GM21381 (cell line): Measurements from ENCODE around the gene UQCC3.
A peak's percentile ranks its signal among the peaks of the same experiment; 100 is the strongest.
"Not testable (repeated sequence)": the region's sequence is repeated elsewhere in the genome, so short reads cannot be mapped to it uniquely, and the experiment has no call there.

Experiments used
- ATAC-seq: cut with Tn5 transposase; IDR thresholded peaks from one replicate; pipeline ENCODE4 v1.9.1; 2021; ENCODE audit warnings: mild to moderate bottlenecking, moderate library complexity; ENCODE audit not compliant: unreplicated experiment

The UQCC3 gene

GRCh38 chr11:62665599-62666258 is 5.7 kb upstream of the UQCC3 start:
- peak; percentile 13 for ATAC-seq

GRCh38 chr11:62666259-62666926 is 5.1 kb upstream of the UQCC3 start:
- no peak for ATAC-seq

DNA sequence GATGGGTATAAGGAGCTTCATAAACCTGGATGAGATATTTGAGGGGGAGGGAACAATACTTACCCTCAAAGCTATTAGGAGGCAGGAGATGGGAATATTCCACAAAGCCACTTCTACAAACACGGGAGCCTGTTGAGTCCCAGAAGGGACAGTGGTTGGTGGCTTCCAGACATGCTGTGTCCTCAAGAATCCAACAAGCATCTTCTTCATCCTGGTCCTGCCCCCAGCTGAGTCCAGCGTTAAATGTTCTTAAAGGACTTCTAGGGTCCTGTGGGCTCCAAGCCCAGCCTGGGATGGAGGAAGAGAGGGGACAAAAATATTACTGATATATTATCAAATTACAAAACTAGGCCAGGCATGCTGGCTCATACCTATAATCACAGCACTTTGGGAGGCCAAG is 4.0 kb upstream of the UQCC3 start:
- ATAC-seq: no peak

GRCh38 chr11:62669420-62670161 is 1.9 kb upstream of the UQCC3 start:
- ATAC-seq: no peak

DNA sequence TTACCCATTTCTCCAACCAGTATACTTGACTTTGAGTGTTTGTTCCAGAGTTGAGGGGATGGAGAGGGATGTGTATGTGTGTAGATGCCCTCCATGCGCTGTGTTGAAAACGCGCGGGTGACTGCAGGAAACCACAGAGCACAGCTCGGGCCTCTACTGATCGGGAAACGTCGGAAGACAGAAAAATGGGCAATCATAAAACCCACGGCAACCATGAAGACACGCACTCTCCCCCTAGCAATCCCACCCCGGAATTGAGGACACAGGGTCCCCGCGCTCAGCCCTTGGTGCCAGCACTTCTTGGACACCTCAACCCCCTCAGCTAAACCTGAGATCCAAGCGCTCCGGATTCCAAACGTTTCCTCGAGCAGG is 251 bp upstream of the UQCC3 start:
- peak; percentile 17 for ATAC-seq

GRCh38 chr11:62673196-62673525 is 1.7 kb downstream of the UQCC3 start:
- ATAC-seq: no peak

GRCh38 chr11:62675415-62675814 is 3.9 kb downstream of the UQCC3 start:
- ATAC-seq: not testable (repeated sequence)

- no peak for ATAC-seq
These were observed 5.2 kb downstream of the UQCC3 start for GRCh38 chr11:62676698-62677097.

GRCh38 chr11:62677156-62677555 is 5.7 kb downstream of the UQCC3 start:
- ATAC-seq: no peak

- no peak for ATAC-seq
These were observed 6.2 kb downstream of the UQCC3 start for GRCh38 chr11:62677714-62678113.

DNA sequence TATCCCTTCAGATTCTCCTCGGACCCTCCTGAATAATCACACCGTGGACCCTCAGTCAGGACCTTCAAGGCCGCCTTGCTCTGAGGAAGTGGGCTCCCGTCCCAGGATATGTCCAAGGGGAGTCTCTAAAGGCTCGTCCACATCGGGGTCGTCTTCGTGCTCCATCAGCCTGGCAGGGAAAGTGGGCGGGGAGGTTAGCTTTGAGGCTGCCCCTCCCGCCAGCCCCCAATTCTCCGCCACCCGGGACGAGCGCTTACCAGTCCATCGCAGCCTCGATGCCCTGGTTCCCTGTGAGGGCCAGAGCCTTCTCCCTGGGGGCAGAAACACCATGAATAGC is 6.9 kb downstream of the UQCC3 start:
- ATAC-seq: peak; percentile 17

DNA sequence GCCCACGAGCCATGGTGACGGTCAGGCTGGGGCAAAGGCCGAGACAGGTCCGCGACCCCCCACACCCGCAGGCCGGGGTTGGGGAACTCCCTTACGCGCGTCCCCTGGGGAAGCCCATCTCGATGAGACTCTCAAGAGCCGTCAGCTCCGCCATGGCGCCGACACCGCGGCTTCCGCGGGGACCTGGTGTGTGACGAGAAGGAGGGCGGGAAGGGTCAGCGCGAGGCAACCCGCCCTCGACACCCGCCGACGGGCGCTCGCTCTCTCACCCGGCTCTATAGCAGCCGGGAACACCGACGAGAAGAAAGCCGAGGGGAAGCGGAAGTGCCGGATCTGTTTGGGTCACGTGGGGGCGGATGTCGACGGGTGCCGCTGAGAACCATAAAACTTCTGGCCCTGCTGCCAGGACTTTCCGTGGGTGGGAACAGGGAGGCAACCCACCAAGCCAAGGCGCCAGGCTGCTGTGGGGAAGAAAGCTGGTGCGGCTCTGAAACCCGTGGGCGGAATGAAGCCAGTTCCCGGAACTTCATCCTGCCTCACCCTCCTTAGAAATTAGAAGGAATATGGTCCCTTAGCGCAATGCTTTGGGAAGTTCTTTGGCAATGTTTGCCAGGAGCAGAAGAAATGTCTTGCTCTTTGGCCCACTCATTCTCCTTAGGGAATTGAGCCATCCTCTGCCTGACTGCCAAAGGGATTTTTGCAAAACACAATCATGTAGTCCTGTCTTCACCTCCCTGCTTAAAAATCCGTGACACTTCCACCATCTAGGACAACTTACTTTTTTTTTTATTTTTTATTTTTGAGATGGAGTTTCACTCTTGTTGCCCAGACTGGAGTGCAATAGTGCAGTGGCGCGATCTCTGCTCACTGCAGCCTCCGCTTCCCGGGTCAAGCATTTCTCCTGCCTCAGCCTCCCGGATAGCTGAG is 7.6 kb downstream of the UQCC3 start, which contains the start of gene UBXN1:
TSS of gene UBXN1 (minus strand) at position 304 of the 927 bp plus-strand sequence. CDS start at position 154, 150 bp downstream.
- ATAC-seq: peak; percentile 59

- no peak for ATAC-seq
These were observed 9.4 kb downstream of the UQCC3 start for GRCh38 chr11:62680825-62681240.

- no peak for ATAC-seq
These were observed 11.0 kb downstream of the UQCC3 start for GRCh38 chr11:62682518-62682917.

DNA sequence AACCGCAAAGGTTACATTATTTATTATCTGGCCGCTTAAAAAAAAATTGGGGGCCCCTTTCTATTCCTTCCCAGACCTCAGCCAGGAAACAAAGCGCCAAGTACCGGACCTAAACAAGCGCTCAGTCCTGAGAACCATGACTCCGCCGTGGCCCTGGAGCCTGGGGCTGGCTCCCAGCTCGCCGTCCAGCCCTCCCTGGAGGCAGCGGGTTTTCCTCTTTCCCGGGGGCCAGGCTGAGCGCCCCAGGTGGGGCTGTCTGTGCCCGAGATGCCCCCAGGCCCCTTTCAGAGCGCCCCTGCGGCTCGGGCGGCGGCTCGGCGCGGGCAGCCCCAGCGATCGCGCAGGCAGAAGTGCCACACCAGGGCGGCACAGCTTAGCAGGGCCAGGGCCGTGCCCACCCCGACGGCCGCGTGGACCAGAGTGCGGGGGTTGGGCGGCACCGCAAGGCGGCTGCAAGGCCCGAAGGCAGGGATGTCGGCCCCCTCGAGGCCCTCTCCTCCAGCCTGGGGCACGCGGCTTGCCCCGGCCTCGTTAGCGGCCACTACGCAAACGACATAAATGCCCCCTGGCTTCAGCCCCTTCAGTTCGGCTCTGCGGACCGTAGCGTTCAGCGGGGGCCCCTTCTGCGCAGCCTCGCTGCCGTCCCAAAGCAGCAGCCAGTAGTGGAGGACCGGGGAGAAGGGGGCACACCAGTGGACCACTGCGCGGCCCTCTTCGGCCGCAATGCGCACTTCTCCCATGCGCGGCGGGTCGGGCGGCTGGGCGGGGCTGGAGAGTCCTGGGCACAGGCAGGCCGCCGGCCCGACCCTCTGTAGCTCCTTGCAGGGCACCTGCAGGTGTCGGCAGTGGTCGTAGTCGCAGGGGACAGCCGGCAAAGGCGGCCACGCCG is 16.3 kb downstream of the UQCC3 start:
- no peak for ATAC-seq

GRCh38 chr11:62688491-62688890 is 17.0 kb downstream of the UQCC3 start:
- no peak for ATAC-seq

GRCh38 chr11:62689421-62690183 is 18.1 kb downstream of the UQCC3 start, which contains the start of gene LRRN4CL:
Gene LRRN4CL, minus strand, starts transcription at chr11:62689530. Its CDS starts 1,022 bp downstream, at chr11:62688508.
- no peak for ATAC-seq

GRCh38 chr11:62693624-62694023 is 22.2 kb downstream of the UQCC3 start:
- ATAC-seq: not testable (repeated sequence)
